Measurements from ENCODE around the gene ITLN1. TPM values are rescaled to one million over a fixed set of nuclear protein-coding genes. Genes with fewer than 3 reads are reported as not detected.

Gene ITLN1
- total RNA-seq, 1 donor from 2014 or later, result not detected

DNA sequence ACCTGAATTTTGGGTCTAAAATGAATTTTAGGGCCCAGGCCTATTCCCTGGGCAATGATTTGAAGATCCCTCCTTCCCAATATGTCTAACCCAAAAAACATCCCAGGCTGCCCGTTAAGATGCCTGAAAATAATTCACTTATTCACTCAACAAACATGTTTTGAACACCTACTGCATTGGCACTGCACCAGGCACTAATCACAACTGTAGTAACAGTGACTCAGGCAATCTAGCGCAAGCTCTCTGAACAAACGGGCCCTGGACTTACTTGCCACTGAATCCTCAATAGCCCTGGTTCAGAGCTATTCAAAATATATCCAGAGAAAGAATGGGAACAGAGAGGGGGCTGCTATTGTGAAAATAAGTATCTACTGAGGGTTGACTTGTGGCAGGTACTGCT lies 26.5 kb downstream of the ITLN1 start:
- intact Hi-C loops (cut with micrococcal nuclease), result no loop called here

DNA sequence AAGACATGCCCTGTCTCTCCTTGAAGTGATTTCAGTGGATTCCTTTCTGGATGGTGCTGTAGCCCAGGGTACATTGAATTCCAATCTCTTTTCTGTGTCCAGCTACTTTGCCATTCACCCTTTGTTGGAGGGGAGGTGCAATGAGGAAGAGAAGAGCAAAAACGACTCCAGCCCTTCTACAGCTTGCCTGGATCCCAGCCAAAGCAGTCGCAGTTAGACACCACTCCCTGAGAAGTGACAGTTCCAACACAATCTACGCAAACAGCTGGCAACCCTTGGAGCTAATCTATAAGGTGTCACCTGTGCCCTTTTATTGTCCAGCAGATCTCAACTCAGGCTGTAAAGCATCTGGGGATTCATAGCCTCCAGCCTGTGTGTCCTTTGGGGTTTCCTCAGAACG lies 26.9 kb downstream of the ITLN1 start:
- intact Hi-C loops (cut with micrococcal nuclease), result no loop called here

DNA sequence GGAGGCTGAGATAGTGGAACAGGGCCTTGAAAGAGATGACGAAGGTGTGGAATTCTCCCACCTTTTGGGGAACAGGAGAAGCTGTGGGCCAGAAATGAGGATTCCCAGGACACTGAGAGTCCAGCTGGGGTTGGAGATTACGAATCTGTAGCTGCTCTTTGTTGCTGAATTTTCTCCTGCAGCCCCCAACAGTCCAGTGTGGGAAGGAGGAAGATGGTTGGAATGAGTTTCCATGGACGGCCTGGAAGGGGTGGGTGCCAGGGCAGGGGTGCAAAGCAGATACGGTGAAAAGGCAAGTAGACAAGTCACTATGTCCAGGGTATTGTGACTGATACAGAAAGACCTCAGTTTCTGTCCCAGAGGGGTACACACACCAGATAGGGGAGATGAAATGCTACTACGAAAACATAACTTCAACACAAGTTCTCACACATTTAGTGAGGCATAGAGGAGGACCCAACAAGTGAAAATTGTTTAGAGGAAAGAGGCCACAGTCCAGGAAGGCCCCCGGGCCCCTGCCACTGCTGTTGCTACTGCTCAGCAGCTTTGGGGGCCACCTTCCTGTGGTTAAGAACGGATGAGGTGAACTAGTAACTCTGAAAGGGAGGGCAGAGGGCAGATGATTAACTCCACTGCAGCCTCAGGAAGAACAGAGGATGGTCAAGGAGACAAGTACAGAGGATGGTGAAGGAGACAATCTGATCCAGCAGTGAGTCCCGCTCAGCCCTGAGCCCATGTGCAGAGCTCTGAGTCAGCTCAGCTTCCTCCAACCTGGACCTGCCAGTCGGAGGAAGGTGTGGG lies 29.6 kb downstream of the ITLN1 start:
- intact Hi-C loops (cut with micrococcal nuclease), result no loop called here

DNA sequence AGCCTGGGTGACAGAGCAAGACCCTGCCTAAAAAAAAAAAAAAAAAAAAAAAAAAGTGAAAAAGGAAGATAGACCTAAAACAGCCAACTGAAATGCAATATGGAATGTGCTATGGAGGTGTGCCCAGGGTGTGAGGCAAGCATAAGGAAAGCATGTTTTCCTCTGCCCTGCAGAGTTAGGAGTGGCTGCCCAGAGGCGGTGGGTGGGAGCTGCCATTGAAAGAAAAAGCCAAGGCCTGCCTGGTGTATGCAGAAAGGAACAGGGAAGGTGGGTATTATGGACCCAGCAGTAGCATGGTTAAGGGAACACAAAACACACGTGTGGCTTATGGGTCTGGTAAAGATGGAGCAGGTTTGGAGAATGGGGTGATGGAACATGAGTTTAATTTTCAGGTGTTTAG lies 31.2 kb downstream of the ITLN1 start:
- intact Hi-C loops (cut with micrococcal nuclease), result no loop called here

DNA sequence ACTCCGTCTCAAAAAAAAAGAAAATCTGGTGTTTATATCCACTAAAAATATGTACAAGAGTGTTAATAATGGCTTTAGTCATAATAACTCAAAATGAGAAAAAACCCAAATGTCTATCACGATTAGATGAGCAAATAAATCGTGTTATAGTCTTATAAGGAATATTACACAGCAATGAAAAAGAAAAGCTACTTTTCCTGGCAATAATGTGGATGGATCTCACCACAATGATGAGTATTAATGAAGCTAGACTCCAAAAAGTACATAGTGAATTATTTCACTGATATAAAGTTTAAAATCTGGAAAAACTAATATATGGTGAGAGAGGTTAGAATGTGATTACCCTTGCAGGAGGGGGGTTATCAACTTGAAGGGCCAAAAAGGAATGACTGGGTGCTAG lies 32.0 kb downstream of the ITLN1 start:
- intact Hi-C loops (cut with micrococcal nuclease), result no loop called here

DNA sequence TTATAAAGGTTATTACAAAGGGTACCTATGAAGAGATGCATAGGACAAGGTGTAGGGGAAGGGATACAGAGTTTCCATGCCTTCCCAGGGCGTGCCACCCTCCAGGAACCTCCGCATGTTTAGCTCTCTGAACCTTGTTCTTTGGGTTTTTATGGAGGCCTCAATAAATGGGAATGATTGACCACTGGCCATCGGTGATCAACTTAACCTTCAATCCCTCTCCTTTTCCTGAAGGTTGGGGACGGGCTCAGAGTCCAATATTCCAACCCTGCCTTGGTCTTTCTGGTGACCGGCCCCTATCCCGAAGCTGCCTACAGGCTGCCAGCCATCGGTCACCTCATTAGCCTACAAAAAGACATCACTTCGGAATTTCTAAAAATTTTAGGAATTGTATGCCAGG lies 34.0 kb downstream of the ITLN1 start:
- intact Hi-C loops (cut with micrococcal nuclease), result no loop called here

DNA sequence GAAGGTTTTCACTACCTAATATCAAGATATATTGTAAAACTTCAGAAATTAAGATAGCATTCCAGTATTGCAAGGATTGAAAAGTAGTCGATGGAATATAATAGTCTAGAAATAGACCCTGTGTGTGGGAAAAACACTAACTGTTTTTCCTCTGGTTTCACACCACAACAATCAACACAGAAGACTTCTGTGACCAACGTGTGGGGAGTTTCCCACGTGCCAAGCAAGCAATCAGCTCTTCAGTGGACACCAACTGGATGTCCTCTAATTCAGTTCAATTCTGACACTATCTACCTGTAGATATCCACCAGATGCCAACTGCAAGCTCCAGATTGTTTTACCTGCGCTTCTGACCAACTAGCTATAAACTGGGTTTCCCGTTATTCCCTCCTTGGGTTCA lies 34.4 kb downstream of the ITLN1 start:
- intact Hi-C loops (cut with micrococcal nuclease), result no loop called here

DNA sequence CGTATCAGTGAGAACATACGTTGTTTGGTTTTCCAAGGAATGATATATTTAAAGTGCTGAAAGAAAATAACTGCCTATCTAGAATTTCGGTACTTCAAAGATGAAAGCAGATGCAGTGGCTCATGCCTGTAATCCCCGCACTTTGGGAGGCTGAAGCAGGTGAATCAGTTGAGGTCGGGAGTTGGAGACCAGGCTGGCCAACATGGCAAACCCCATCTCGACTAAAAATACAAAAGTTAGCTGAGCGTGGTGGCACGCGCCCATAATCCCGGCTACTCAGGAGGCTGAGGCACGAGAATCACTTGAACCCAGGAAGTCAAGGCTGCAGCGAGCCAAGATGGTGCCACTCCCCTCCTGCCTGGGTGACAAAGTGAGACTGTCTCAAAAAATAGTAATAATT lies 38.7 kb downstream of the ITLN1 start:
- intact Hi-C loops (cut with micrococcal nuclease), result no loop called here

DNA sequence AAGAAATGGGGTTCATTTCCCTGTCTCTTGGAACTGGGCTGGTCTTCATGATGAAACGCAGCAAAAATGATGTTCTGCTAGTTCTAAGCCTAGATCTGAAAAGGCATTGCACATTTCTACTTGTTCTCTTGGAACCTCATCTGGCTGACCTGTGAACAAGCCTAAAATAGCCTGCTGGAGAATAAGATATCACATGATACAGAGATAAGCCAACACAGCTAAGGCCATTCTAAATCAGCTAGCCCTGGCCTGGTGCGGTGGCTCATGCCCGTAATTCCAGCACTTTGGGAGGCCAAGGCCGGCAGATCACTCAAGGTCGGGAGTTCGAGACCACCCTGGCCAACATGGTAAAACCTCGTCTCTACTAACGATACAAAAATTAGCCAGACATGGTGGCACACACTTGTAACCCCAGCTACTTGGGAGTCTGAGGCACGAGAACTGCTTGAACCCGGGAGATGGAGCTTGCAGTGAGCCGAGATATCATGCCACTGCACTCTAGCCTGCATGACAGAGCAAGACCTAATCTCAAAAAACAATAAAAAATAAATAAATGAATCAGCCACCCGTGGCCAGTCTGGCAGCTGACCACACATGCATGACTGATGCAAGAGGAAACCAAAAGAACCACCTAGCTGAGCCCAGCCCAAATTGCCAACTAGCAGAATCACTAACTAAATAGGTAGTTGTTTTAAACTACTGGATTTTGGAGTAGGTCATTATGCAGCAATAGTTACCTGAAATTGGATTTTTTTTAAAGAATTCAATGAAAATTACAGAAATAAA lies 40.3 kb downstream of the ITLN1 start:
- intact Hi-C loops (cut with micrococcal nuclease), result no loop called here

DNA sequence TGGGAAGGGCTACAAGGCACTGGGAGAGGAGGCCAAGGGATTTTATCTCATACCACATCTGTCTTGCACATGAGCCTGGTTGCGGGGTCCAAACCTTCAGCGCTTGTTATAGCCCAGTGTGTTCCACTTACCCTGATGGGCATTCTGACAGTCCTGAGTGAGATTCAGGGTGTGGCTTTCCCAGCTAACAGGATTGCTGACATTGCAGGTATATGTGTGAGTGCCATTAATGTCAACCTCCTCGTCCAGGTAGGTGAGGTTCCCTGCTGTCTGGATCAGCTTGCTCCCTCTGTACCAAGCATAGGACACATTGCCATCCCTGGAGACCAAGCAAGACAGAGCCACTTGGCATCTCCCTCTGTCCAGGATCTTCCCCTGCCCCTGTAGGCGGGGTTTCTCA lies 43.9 kb downstream of the ITLN1 start:
- intact Hi-C loops (cut with micrococcal nuclease), result no loop called here

DNA sequence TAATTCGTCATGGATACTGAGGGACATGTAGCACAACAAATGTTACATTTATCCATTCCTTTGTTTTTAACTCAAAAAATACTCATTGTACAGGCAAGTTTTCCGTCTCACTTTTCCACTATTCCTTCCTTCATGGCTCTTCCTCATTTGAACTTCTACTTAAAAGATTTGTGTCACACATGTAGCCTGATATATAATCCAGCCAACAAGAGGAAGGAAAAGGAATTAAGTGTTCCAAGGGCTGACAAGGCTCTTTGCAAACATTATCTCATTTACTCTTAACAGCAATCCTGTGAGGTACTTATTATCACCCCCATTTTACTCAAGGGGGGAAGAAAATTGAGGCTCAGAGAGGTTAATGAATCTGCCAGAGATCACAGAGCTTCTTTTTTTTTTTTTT lies 45.2 kb downstream of the ITLN1 start:
- intact Hi-C loops (cut with micrococcal nuclease), result loop anchor here (5.0 kb wide), 3 partner anchors 127 to 258 kb away; partner anchors contain the start of genes CD48 and KLHDC9

DNA sequence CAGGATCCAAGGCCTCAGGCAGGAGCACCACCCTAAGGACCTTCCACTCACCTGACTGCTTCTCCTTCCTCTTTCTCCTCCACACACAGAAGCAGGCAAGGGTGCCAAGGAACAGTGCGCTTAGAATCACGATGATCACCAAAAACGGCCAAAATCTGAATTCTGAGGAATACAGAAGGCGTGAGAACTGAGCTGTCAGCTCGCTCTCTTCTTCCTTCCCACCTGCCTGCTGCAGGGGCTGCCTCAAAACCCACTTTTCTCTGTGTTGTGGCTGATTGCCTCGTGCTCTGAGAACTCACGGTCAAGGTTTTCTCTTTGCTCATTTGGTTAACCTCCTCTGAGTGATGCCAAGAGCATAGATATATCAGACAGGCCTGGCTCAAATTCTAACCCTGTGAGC lies 46.1 kb downstream of the ITLN1 start:
- intact Hi-C loops (cut with micrococcal nuclease), result loop anchor here (1.0 to 5.0 kb wide), 4 partner anchors 23 to 258 kb away; partner anchors contain the start of genes CD244, CD48 and KLHDC9

DNA sequence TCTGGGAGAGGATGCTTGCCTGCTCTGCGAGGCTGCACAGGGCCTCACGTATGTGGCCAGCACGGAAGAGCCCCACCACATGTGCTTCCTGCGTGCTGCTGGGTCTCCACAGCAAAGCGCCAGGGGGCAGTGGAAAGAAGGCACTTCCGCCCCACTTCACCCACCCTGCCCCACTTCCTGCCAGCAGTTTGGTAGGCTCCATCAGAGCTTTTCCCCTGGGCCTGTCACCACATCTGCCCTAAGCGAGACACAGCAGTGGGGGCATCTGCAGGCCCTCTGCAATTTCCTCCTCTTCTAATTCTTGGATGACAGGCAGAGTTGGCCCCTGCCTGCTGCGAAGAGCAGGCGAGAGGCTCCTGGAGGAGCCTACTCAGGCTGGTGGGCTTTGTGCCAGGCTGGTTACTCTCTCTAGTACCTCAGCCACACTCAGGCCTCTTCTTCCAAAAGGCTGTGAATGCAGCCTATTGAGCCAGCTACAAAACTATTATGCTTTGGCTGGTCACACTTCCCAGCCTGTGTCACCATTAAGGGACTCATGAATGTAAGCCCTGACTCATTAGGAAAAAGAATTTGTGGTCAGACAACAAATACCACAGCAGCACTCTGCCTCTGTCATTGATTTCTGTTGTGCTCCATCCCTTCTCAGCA lies 47.3 kb downstream of the ITLN1 start:
- intact Hi-C loops (cut with micrococcal nuclease), result loop anchor here (1.0 to 5.0 kb wide), 6 partner anchors 25 to 260 kb away; partner anchors contain the start of genes CD244, CD48, KLHDC9 and LY9

DNA sequence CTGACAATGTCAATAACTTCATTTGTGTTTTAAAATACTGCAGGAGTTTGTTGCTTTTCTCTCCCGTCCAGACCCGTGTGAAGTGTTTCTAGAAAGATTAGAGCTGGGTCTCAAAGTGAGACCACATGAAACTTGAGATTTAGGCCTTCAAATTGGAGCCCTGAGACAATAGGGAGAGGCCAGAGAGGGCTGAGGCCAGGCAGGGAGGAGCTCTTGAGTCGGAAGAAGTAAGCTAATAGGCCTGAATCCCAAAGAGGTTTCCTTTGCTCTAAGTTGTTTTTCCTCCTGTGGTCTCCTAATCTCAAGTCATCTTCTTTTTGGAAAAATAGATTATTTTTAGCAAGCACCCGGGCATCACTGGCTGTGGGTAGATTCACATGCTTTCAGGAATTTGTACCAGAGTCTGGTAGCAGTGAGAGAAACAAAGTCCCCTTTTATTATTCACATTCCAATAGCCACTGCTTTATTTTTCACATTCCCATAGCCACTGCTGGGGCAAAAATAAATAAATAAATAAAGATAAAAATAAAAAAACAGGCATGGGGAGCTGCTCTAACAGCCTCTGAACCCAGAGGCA lies 47.9 kb downstream of the ITLN1 start:
- intact Hi-C loops (cut with micrococcal nuclease), result loop anchor here (1.0 to 5.0 kb wide), 5 partner anchors 41 to 260 kb away; partner anchors contain the start of genes CD48, KLHDC9 and LY9

DNA sequence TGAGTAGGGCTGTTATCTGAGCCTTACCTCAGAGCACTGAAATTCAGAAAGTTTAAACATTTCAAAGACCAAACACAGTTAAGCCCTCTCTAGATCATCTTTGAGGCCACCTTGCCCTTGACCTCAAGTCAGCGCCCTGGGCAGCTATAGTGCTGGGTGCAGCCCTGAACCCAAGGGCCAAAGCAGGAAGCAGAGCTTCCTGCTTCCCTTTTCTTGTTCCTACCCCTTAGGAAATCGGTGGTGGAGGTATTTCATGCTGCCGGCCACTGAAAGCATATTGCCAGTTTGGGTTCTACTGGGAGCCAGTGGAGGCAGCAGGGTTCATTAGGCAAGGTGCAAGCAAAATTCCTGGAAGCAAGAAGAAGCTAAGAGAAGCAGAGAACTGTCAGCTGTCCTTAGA lies 48.4 kb downstream of the ITLN1 start:
- intact Hi-C loops (cut with micrococcal nuclease), result loop anchor here (5.0 kb wide), 3 partner anchors 124 to 261 kb away; partner anchors contain the start of genes CD48 and KLHDC9

DNA sequence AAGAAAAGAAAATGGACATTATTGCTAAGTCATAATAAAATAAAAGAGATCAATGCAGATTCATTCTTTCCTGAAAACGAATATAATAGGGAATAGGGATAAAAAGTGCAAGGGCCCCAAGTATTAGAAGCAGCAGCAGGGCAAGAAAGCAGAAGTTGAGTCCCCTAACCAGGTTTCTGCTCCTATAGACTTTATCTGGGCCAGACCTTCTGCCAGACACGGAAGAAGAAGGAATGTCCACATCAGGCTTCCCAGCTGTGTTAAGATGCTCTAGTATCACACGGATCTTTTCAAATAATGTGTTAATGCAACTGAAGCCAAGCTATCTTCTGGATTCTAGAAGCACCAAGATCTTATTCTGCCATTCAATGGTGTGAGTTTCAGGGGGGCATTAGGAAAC lies 49.2 kb downstream of the ITLN1 start:
- intact Hi-C loops (cut with micrococcal nuclease), result loop anchor here (1.0 to 5.0 kb wide), 9 partner anchors 42 to 262 kb away; partner anchors contain the start of genes CD48 and KLHDC9

DNA sequence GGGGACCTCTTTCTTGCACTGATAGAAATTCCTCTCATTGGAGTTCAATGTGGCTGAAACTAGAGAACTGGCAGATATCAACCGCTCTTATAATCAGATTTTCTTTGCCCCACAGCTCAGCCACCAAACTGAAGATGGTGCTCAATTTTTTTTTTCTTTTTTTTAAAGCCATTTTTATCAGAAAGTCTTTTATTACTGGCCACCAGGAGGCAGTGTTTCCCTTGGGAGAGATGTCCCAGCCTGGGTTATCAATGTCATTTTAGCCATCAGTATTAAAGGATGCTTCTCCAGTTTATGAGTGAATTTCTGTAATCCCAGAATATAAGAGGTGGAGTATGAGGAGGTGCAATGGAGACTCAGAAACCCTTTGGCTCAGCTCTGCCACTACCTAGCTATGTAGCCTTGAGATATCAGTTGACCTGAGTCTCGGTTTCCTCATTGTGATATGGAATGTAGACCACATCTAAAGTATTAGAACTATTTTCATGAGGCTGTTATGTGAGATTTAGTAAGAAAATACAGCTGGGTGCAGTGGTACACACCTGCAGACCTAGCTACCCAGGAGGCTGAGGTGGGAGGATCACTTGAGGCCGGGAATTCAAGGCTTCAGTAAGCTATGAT lies 49.9 kb downstream of the ITLN1 start:
- intact Hi-C loops (cut with micrococcal nuclease), result loop anchor here (1.0 to 5.0 kb wide), 9 partner anchors 42 to 262 kb away; partner anchors contain the start of genes CD48 and KLHDC9

DNA sequence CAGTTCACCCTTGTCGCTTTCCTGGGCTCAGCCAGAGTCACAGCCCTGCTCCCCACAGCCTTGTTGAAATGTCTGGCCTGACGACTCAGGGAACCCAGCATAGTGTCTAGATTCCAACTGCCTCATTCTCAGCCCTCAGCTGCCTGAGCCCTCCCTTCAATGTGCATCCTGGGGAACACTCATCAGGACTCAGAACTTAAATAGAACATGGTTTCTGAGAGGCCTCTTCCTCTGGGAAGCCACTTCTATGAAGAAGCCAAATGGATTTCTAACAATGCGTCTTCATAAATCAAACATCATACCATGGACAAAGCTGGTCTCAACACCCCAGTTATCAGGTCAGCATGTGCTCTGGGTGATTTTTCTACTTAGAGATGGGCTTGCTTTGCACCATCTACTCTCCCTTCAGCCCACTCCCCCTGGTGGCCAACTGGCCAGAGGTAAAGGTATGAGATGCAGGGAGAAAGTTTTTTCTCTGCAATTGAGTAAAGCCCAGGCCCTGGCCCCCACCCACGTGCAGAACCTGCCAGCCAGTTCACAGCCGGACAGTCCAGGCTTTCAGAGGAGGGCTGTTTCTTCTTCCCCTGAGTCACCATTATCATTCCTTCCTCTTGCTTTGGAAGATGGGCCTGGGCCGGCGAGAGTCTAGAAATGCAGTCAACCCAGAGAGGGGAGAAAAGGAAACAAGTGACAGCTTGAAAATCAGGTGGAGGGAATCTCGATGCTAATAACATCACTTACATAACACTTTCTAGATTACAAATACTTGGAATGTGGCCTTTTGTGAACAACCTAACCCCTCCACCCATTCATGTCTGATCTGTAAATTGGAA lies 54.4 kb downstream of the ITLN1 start:
- intact Hi-C loops (cut with micrococcal nuclease), result loop anchor here (1.0 kb wide), 3 partner anchors 53 to 149 kb away; no protein-coding TSS in a partner anchor

DNA sequence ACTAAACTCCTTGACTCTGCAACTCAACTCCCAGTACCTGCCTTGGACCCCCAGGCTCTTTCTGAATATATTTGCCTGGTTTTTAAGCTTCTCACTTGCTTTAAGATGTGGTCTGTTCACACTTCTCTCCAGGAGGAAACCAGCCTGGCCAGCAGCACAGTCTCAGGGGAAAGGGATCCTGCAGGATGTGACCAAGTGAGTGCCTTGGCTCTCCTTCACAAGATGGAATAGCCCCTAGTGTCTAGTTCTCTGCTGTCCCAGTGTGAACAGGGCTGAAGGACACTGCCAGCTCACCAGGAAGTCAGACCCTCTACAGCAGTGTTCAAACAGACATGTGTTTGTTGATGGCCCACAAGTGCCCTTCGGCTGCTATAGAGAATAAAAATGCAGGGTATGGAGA lies 55.2 kb downstream of the ITLN1 start:
- intact Hi-C loops (cut with micrococcal nuclease), result loop anchor here (1.0 kb wide), 3 partner anchors 52 to 148 kb away; no protein-coding TSS in a partner anchor

DNA sequence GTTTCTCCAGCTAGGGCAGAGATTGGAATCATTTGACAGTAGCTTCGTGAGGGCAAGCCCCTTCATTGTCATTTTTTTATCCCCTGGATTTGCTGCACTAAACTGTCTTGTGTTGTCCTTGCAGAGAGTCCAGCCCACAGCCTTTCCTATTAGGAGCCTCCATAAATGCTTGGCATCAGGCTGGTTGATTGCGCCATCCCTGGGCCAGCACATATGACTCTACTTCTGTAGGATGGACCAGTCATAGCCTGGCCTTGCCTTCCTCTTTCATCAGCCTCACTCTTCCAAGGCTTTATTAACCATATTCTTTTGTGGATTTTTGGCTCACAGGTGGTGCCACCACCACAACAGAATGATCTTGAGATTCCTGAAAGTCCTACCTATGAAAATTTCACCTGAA lies 57.6 kb downstream of the ITLN1 start:
- intact Hi-C loops (cut with micrococcal nuclease), result no loop called here
